ENCODE results near the gene CDK14.
A peak's percentile ranks its signal among the peaks of the same experiment; 100 is the strongest.

The CDK14 gene

GRCh38 chr7:90919816-90920215 is 323.7 kb downstream of the CDK14 start:
- no peak for TF ChIP-seq CTCF (IDR thresholded peaks at IDR 0.05)

GRCh38 chr7:90920336-90920735 is 324.2 kb downstream of the CDK14 start:
- TF ChIP-seq CTCF (IDR thresholded peaks at IDR 0.05), result no peak

GRCh38 chr7:90923541-90923997 is 327.4 kb downstream of the CDK14 start:
- TF ChIP-seq CTCF (IDR thresholded peaks at IDR 0.05), result no peak

- TF ChIP-seq CTCF (IDR thresholded peaks at IDR 0.05), result 0 out of 2 replicates have a peak, but pooled peaks have one; percentile 8
Observed at GRCh38 chr7:90928700-90929424, 332.7 kb downstream of the CDK14 start.

- TF ChIP-seq CTCF (IDR thresholded peaks at IDR 0.05), result no peak
Observed at GRCh38 chr7:90931986-90932916, 336.1 kb downstream of the CDK14 start.

GRCh38 chr7:90933041-90933440 is 336.9 kb downstream of the CDK14 start:
- no peak for TF ChIP-seq CTCF (IDR thresholded peaks at IDR 0.05)

GRCh38 chr7:90933984-90934383 is 337.9 kb downstream of the CDK14 start:
- no peak for TF ChIP-seq CTCF (IDR thresholded peaks at IDR 0.05)

Measured in LNCAP (cell line).